GM12878 (cell line): ENCODE data around the gene ATP6V0E1. TPM values are rescaled to one million over a fixed set of nuclear protein-coding genes. Genes with fewer than 3 reads are reported as not detected.

Source experiments
- ATAC-seq: fragments of 200-7000 bp; cut with Tn5 transposase; 3 replicates; pipeline ENCODE4 v1.9.1; 2020; ENCODE audit warnings: mild to moderate bottlenecking, moderate library complexity
- BruUV-seq: library from RNA; stranded (reverse); fragments of 400-500 nt; replicated peaks from 2 replicates; lab custom pipeline; 2021; lab: Mats Ljungman, UMichigan
- CTCF ChIA-PET: fragments of 300-600 bp; sonication (Branson Sonifier 250); formaldehyde crosslinking; extraction: SDS; loops from one replicate; lab custom pipeline; 2021; ENCODE audit warnings: inconsistent platforms; lab: Yijun Ruan, JAX
- POLR2A ChIA-PET: fragments of 350-600 bp; formaldehyde crosslinking; extraction: SDS; loops from one replicate; lab custom pipeline; 2021; ENCODE audit warnings: inconsistent platforms; lab: Charles Lee
- RAD21 ChIA-PET: fragments of 300-600 bp; sonication (Branson Sonifier 250); formaldehyde crosslinking; loops from one replicate; lab custom pipeline; 2023; ENCODE audit warnings: antibody characterized with exemption; ENCODE audit not compliant: unreplicated experiment; lab: Charles Lee
- SMC1A ChIA-PET: fragments of 300-600 bp; sonication (Branson Sonifier 250); formaldehyde crosslinking; loops from one replicate; lab custom pipeline; 2023; ENCODE audit not compliant: unreplicated experiment, uncharacterized antibody; lab: Charles Lee
- DNase-seq: peaks from one replicate; pipeline ENCODE4 v3.0.0-alpha.2; 2011; ENCODE audit warnings: low read depth, low spot score
- FAIRE-seq: peaks from 3 replicates; lab custom pipeline; 2011; peaks lifted over from hg19 to GRCh38; lab: Jason Lieb, UNC
- H2AFZ ChIP-seq: 2 replicates; pipeline ENCODE4 v1.6.0; 2011; ENCODE audit warnings: low read depth, low read length, control low read depth; ENCODE audit not compliant: control insufficient read depth
- H3K27ac ChIP-seq: 2 replicates; pipeline ENCODE4 v1.5.1; 2011; ENCODE audit warnings: control low read depth; ENCODE audit not compliant: control insufficient read depth, insufficient read depth
- H3K27me3 ChIP-seq, 2 experiments: replicated peaks in 1 of 2; 2 replicates each; pipeline versions ENCODE4 v1.6.0 to v1.6.1; 2011; ENCODE audit warnings: low read length in 1 of 2; ENCODE audit not compliant: control insufficient read depth in 2 of 2, insufficient read depth in 2 of 2
- H3K36me3 ChIP-seq, 2 experiments: 2 replicates each; pipeline ENCODE4 v1.5.1; 2011; ENCODE audit warnings: low read length in 1 of 2; ENCODE audit not compliant: control insufficient read depth in 2 of 2, insufficient read depth in 2 of 2
- H3K4me1 ChIP-seq: 2 replicates; pipeline ENCODE4 v1.6.1; 2011; ENCODE audit warnings: mild to moderate bottlenecking, low read length, moderate library complexity, mixed read lengths; ENCODE audit not compliant: control insufficient read depth, insufficient read depth
- H3K4me2 ChIP-seq: 2 replicates; pipeline ENCODE4 v1.6.0; 2011; ENCODE audit warnings: control low read depth; ENCODE audit not compliant: control insufficient read depth, insufficient read depth
- H3K4me3 ChIP-seq: fragments of 200-600 bp; sonication (generic); 2 replicates; pipeline ENCODE4 v1.5.1; 2016
- H3K79me2 ChIP-seq: 2 replicates; pipeline ENCODE4 v1.6.0; 2011; ENCODE audit warnings: low read length; ENCODE audit not compliant: control insufficient read depth, insufficient read depth
- H3K9ac ChIP-seq: 2 replicates; pipeline ENCODE4 v1.8.0; 2011; ENCODE audit warnings: low read length, control low read depth, mixed read lengths; ENCODE audit not compliant: control insufficient read depth, insufficient read depth
- H3K9me3 ChIP-seq: replicated peaks from 3 replicates; pipeline ENCODE4 v1.5.1; 2011; ENCODE audit warnings: mild to moderate bottlenecking, low read length; ENCODE audit not compliant: control insufficient read depth, insufficient read depth
- H4K20me1 ChIP-seq: 2 replicates; pipeline ENCODE4 v1.6.0; 2011; ENCODE audit not compliant: control insufficient read depth, insufficient read depth
- BRCA1 ChIP-seq: IDR thresholded peaks from 2 replicates; pipeline ENCODE4 v1.6.1; 2011; ENCODE audit warnings: low read depth, low read length, improper control_type of control experiment
- CBX3 ChIP-seq: fragments of 200-600 bp; sonication (generic); IDR thresholded peaks from 2 replicates; pipeline ENCODE4 v1.6.1; 2016; ENCODE audit warnings: low read depth, borderline replicate concordance
- HDAC2 ChIP-seq: fragments of 200-600 bp; sonication (generic); IDR thresholded peaks from 2 replicates; pipeline ENCODE4 v1.6.1; 2017
- HDGF ChIP-seq: fragments of 450-650 bp; IDR thresholded peaks from 2 replicates; pipeline ENCODE4 v1.6.1; 2016; ENCODE audit warnings: antibody characterized with exemption
- MXI1 ChIP-seq: fragments of 150-350 bp; IDR thresholded peaks from 2 replicates; pipeline ENCODE4 v1.6.1; 2011; ENCODE audit warnings: low read depth, mild to moderate bottlenecking, inconsistent platforms, low read length, improper control_type of control experiment
- MYC ChIP-seq: IDR thresholded peaks from 2 replicates; pipeline ENCODE4 v1.6.1; 2011; ENCODE audit warnings: mild to moderate bottlenecking, low read length, moderate library complexity, inconsistent platforms; ENCODE audit not compliant: insufficient read depth, insufficient replicate concordance, insufficient read length, severe bottlenecking
- NR2C2 ChIP-seq: IDR thresholded peaks from 2 replicates; pipeline ENCODE4 v1.6.1; 2011; ENCODE audit warnings: borderline replicate concordance, low read depth; ENCODE audit not compliant: control insufficient read depth, insufficient read length
- POLR2A ChIP-seq: IDR thresholded peaks from 2 replicates; pipeline ENCODE4 v1.6.1; 2011; ENCODE audit warnings: low read depth, mild to moderate bottlenecking, low read length
- RELA ChIP-seq: fragments of 450-650 bp; IDR thresholded peaks from 2 replicates; pipeline ENCODE4 v1.8.0; 2014; ENCODE audit warnings: borderline replicate concordance; ENCODE audit not compliant: partially characterized antibody
- SIX5 ChIP-seq: IDR thresholded peaks from 2 replicates; pipeline ENCODE4 v1.6.1; 2011; ENCODE audit warnings: mild to moderate bottlenecking, low read depth, low read length, moderate library complexity; ENCODE audit not compliant: severe bottlenecking
- SMAD5 ChIP-seq: IDR thresholded peaks from 2 replicates; pipeline ENCODE4 v1.6.1; 2016; ENCODE audit warnings: antibody characterized with exemption, low read depth
- SP1 ChIP-seq: IDR thresholded peaks from one replicate; pipeline ENCODE4 v1.6.1; 2011; ENCODE audit warnings: low read depth, low read length
- YBX1 ChIP-seq: fragments of 450-650 bp; IDR thresholded peaks from 2 replicates; pipeline ENCODE4 v1.6.1; 2016; ENCODE audit warnings: antibody characterized with exemption
- ZZZ3 ChIP-seq: IDR thresholded peaks from 2 replicates; pipeline ENCODE4 v1.6.1; 2011; ENCODE audit warnings: low read depth; ENCODE audit not compliant: control insufficient read depth, insufficient read length
- WGBS: methylation state at CpG from one replicate; pipeline ENCODE4 v1.1.6; 2016; ENCODE audit warnings: low lambda C conversion rate; ENCODE audit not compliant: insufficient replicate concordance, insufficient coverage; ENCODE audit errors: missing lambda C conversion rate; 5-methylcytosine and 5-hydroxymethylcytosine counted together
- in situ Hi-C: fragments of 300-500 bp; cut with MboI; formaldehyde crosslinking; loops from 9 replicates; pipeline ENCODE4 v1.14.3; 2018; ENCODE audit warnings: mixed read lengths
- intact Hi-C: fragments of 100-400 bp; cut with micrococcal nuclease; formaldehyde crosslinking; loops from one replicate; pipeline ENCODE4 v1.14.2; 2022; ENCODE audit not compliant: unreplicated experiment
- polyA plus RNA-seq, 11 experiments: library from polyadenylated mRNA; depleted of rRNA in 4 of 11; unstranded in 6 of 11; stranded (reverse) in 5 of 11; fragments of >200 nt; fragmentation: Nextera tagmentation in 4 of 11; fragmentation: Illumina TruSeq in 1 of 11; extraction: Ambion mirVana in 4 of 11; extraction: Trizol in 1 of 11; gene quantifications; 1 replicate in 1 of 11; 2 replicates in 10 of 11; pipeline versions ENCODE4 v1.2.1 to v1.2.3, GENCODE V29; 2011 to 2016; ENCODE audit warnings: inconsistent platforms in 2 of 11, missing spikeins in 2 of 11, low read depth in 1 of 11
- total RNA-seq, 4 experiments: library from RNA; depleted of rRNA in 3 of 4; stranded (reverse); fragments of >200 nt in 3 of 4; fragmentation: Illumina TruSeq in 1 of 4; extraction: Trizol in 1 of 4; gene quantifications; 2 replicates each; pipeline versions ENCODE4 v1.2.1 to v1.2.3, GENCODE V29; 2013 to 2021
- TF ChIP-seq, protein P1 (sequence below): IDR thresholded peaks from 2 replicates; pipeline ENCODE4 v1.6.1; 2011; ENCODE audit warnings: low read depth, mild to moderate bottlenecking, low read length, moderate library complexity, borderline replicate concordance; ENCODE audit errors: extremely low read depth
- TF ChIP-seq, protein P2 (sequence below): fragments of 450-650 bp; IDR thresholded peaks from 2 replicates; pipeline ENCODE4 v1.6.1; 2018; ENCODE audit warnings: borderline replicate concordance, mild to moderate bottlenecking; ENCODE audit not compliant: partially characterized antibody
- TF ChIP-seq, protein P3 (sequence below): IDR thresholded peaks from 2 replicates; pipeline ENCODE4 v1.6.1; 2012; ENCODE audit warnings: low read depth, low read length, improper control_type of control experiment
- TF ChIP-seq, protein P4 (sequence below): IDR thresholded peaks from 2 replicates; pipeline ENCODE4 v1.6.1; 2012; ENCODE audit warnings: mild to moderate bottlenecking, low read depth, low read length

The ATP6V0E1 gene
- total and polyA plus RNA-seq, 10 of the 15 experiments (the other 5 are each of a cell fraction or from before 2014, with no cell fraction given): 143 to 787 (median 306) TPM

DNA sequence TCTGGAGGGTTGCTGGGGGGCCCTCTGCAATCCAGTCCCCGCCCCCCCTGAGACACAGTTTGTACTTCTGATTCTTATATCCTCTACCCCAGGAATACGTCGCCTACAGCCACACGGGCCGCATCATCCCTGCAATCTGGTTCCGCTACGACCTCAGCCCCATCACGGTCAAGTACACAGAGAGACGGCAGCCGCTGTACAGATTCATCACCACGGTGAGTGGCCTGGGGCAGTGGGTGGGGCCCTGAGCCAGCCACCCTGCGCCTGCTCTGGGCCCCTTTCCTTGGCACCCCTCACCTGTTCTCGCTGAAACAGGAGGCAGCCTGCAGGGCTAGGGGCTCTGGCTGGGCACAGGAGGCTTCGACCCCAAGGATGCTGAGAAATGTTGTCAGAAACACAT, 48.5 kb upstream of the ATP6V0E1 start (continued):
- TF ChIP-seq, protein P1, sequence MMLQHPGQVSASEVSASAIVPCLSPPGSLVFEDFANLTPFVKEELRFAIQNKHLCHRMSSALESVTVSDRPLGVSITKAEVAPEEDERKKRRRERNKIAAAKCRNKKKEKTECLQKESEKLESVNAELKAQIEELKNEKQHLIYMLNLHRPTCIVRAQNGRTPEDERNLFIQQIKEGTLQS: no peak
- TF ChIP-seq BRCA1 (no peak), MYC (no peak), CBX3 (no peak)

DNA sequence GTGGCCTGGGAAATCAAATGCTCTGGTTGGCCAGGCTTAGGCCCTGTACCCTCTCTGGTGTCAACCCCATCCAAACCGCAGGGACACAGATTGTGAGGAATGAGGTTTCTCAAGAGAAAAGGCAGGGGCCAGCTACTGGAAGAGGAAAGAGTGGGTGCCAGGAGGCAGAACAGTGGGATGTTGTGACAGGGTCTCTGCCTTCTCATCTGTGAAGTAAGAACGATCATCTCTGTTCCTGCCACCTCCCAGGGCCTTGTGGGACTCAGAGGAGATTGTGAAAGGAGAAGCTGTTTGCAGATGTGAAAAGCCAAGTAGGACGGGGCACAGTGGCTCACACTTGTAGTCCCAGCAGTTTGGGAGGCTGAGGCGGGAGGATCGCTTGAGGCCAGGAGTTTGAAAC, 47.2 kb upstream of the ATP6V0E1 start:
- WGBS: 75% methylated on average over 5 of the region's 5 CpGs
- in situ Hi-C loops: no loop called here
- CTCF ChIA-PET: interaction anchor here (17.2 kb wide), 1 partner anchor 227 kb away, joined by 324 read pairs; no protein-coding TSS in a partner anchor
- Histone ChIP-seq H3K9me3 (no peaks in the 10 kb centered on the region), H3K4me1 (0 out of 2 replicates have a peak, but pooled peaks cover under 1% of the 10 kb centered on the region), H3K27ac (no peak overlapping the region), H4K20me1 (no peaks in the 10 kb centered on the region), H3K79me2 (no peaks in the 10 kb centered on the region), H3K27me3 (no peaks in the 10 kb centered on the region), H3K9ac (no peak overlapping the region), H3K4me2 (no peak overlapping the region), H3K4me3 (no peak overlapping the region), H2AFZ (no peak overlapping the region), H3K36me3 (peaks cover 4 to 14% of the 10 kb centered on the region in 2 experiments)
- TF ChIP-seq SMAD5 (no peak), HDGF (no peak), HDAC2 (no peak), SIX5 (no peak), NR2C2 (no peak), YBX1 (no peak), SP1 (no peak), CBX3 (no peak), ZZZ3 (no peak), POLR2A (no peak), RELA (no peak), MXI1 (no peak)
- TF ChIP-seq, protein P2, sequence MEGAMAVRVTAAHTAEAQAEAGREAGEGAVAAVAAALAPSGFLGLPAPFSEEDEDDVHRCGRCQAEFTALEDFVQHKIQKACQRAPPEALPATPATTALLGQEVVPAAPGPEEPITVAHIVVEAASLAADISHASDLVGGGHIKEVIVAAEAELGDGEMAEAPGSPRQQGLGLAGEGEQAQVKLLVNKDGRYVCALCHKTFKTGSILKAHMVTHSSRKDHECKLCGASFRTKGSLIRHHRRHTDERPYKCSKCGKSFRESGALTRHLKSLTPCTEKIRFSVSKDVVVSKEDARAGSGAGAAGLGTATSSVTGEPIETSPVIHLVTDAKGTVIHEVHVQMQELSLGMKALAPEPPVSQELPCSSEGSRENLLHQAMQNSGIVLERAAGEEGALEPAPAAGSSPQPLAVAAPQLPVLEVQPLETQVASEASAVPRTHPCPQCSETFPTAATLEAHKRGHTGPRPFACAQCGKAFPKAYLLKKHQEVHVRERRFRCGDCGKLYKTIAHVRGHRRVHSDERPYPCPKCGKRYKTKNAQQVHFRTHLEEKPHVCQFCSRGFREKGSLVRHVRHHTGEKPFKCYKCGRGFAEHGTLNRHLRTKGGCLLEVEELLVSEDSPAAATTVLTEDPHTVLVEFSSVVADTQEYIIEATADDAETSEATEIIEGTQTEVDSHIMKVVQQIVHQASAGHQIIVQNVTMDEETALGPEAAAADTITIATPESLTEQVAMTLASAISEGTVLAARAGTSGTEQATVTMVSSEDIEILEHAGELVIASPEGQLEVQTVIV: no peak
- TF ChIP-seq, protein P3, sequence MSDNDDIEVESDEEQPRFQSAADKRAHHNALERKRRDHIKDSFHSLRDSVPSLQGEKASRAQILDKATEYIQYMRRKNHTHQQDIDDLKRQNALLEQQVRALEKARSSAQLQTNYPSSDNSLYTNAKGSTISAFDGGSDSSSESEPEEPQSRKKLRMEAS: no peak
- TF ChIP-seq, protein P4, sequence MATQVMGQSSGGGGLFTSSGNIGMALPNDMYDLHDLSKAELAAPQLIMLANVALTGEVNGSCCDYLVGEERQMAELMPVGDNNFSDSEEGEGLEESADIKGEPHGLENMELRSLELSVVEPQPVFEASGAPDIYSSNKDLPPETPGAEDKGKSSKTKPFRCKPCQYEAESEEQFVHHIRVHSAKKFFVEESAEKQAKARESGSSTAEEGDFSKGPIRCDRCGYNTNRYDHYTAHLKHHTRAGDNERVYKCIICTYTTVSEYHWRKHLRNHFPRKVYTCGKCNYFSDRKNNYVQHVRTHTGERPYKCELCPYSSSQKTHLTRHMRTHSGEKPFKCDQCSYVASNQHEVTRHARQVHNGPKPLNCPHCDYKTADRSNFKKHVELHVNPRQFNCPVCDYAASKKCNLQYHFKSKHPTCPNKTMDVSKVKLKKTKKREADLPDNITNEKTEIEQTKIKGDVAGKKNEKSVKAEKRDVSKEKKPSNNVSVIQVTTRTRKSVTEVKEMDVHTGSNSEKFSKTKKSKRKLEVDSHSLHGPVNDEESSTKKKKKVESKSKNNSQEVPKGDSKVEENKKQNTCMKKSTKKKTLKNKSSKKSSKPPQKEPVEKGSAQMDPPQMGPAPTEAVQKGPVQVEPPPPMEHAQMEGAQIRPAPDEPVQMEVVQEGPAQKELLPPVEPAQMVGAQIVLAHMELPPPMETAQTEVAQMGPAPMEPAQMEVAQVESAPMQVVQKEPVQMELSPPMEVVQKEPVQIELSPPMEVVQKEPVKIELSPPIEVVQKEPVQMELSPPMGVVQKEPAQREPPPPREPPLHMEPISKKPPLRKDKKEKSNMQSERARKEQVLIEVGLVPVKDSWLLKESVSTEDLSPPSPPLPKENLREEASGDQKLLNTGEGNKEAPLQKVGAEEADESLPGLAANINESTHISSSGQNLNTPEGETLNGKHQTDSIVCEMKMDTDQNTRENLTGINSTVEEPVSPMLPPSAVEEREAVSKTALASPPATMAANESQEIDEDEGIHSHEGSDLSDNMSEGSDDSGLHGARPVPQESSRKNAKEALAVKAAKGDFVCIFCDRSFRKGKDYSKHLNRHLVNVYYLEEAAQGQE: no peak
- BruUV-seq: no TSS peak
- SMC1A ChIA-PET: interaction anchor here (7.5 kb wide), 1 partner anchor 223 kb away, joined by 92 read pairs; no protein-coding TSS in a partner anchor
- RAD21 ChIA-PET: interaction anchor here (0.8 to 1.5 kb wide), 3 partner anchors 223 to 229 kb away, joined by 3 read pairs; no protein-coding TSS in a partner anchor
- intact Hi-C loops: no loop called here
- POLR2A ChIA-PET: no interaction called here
- FAIRE-seq (no peak), ATAC-seq (no peak), DNase-seq (no peak)
